ENCODE data around the gene THOC2.

DNA sequence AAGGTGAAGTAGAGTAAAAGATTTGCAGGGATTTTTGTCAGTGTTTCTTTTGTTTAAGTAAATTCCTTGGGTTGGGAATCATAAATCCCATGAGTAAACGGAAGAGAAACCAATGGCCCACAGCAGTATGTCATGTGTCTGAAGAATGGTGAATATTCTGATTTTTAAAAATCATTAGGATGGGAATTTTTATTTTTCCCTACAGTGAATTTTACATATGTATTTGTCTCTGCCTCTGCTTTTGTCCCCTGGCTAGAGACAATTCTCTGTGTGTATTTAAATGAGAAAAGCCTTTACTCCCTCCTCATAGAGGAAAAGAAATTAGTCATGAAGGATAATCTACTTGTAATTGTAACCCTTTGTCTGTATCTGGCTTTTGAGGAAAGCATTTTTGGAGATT lies 152.1 kb downstream of the THOC2 start:
- TF ChIP-seq ZNF384 (IDR thresholded peaks at IDR 0.05): no peak
- no peak for TF ChIP-seq NFRKB (IDR thresholded peaks at IDR 0.05)
- no peak for TF ChIP-seq HDGF (IDR thresholded peaks at IDR 0.05; ENCODE audit: borderline replicate concordance)
- no peak for TF ChIP-seq FOXK2 (IDR thresholded peaks at IDR 0.05)
- no peak for TF ChIP-seq TARDBP (IDR thresholded peaks at IDR 0.05)
- TF ChIP-seq SP1 (IDR thresholded peaks at IDR 0.05): no peak
- no peak for TF ChIP-seq SUZ12 (IDR thresholded peaks at IDR 0.05)
- no peak for TF ChIP-seq ELF4 (IDR thresholded peaks at IDR 0.05)
- TF ChIP-seq BHLHE40 (IDR thresholded peaks at IDR 0.05; ENCODE audit: borderline replicate concordance): no peak
- TF ChIP-seq FOXA1 (IDR thresholded peaks at IDR 0.05): no peak
- TF ChIP-seq FOXM1 (IDR thresholded peaks at IDR 0.05; ENCODE audit: borderline replicate concordance): no peak
- TF ChIP-seq LEF1 (IDR thresholded peaks at IDR 0.05; ENCODE audit: borderline replicate concordance): no peak
- TF ChIP-seq, protein P1, sequence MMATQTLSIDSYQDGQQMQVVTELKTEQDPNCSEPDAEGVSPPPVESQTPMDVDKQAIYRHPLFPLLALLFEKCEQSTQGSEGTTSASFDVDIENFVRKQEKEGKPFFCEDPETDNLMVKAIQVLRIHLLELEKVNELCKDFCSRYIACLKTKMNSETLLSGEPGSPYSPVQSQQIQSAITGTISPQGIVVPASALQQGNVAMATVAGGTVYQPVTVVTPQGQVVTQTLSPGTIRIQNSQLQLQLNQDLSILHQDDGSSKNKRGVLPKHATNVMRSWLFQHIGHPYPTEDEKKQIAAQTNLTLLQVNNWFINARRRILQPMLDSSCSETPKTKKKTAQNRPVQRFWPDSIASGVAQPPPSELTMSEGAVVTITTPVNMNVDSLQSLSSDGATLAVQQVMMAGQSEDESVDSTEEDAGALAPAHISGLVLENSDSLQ (IDR thresholded peaks at IDR 0.05): no peak

All from HEK293T (cell line).